H9 (cell line): ENCODE results near the gene MCF2L. TPM values are rescaled to one million over a fixed set of nuclear protein-coding genes. Genes with fewer than 3 reads are reported as not detected.

Source experiments
- DNase-seq: peaks from one replicate; pipeline ENCODE4 v3.0.0-alpha.2; 2017
- H2AFZ ChIP-seq: one replicate; pipeline ENCODE4 v1.6.1; 2013; ENCODE audit warnings: mild to moderate bottlenecking, low read length, control low read depth, moderate library complexity
- H2AK5ac ChIP-seq: 2 replicates; pipeline ENCODE4 v1.6.1; 2013; ENCODE audit warnings: low read length, control low read depth, mixed read lengths; ENCODE audit not compliant: insufficient read length
- H2BK120ac ChIP-seq: one replicate; pipeline ENCODE4 v1.6.1; 2013; ENCODE audit warnings: low read depth, mild to moderate bottlenecking, low read length, control low read depth, inconsistent platforms; ENCODE audit not compliant: poor library complexity, severe bottlenecking
- H2BK12ac ChIP-seq: 2 replicates; pipeline ENCODE4 v1.6.1; 2013; ENCODE audit warnings: low read length, control low read depth, mixed read lengths, low read depth; ENCODE audit not compliant: insufficient read length
- H2BK15ac ChIP-seq: 2 replicates; pipeline ENCODE4 v1.6.1; 2013; ENCODE audit warnings: low read depth, low read length, control low read depth
- H2BK20ac ChIP-seq: one replicate; pipeline ENCODE4 v1.6.1; 2013; ENCODE audit warnings: low read depth, mild to moderate bottlenecking, low read length, control low read depth, inconsistent platforms; ENCODE audit not compliant: poor library complexity, severe bottlenecking
- H2BK5ac ChIP-seq: 2 replicates; pipeline ENCODE4 v1.6.1; 2013; ENCODE audit warnings: low read length, control low read depth, mixed read lengths; ENCODE audit not compliant: insufficient read length
- H3K14ac ChIP-seq: 2 replicates; pipeline ENCODE4 v1.6.1; 2013; ENCODE audit warnings: low read length, control low read depth; ENCODE audit not compliant: insufficient read depth
- H3K18ac ChIP-seq: 2 replicates; pipeline ENCODE4 v1.6.1; 2013; ENCODE audit warnings: low read depth, mild to moderate bottlenecking, mixed read lengths, low read length, control low read depth; ENCODE audit not compliant: insufficient read length
- H3K23ac ChIP-seq: 2 replicates; pipeline ENCODE4 v1.6.1; 2013; ENCODE audit warnings: low read length, control low read depth, mixed read lengths, low read depth; ENCODE audit not compliant: insufficient read length
- H3K23me2 ChIP-seq: 2 replicates; pipeline ENCODE4 v1.6.1; 2013; ENCODE audit warnings: low read depth, mild to moderate bottlenecking, mixed read lengths, low read length, control low read depth; ENCODE audit not compliant: insufficient read length, poor library complexity, severe bottlenecking
- H3K27ac ChIP-seq: 2 replicates; pipeline ENCODE4 v1.5.1; 2013; ENCODE audit warnings: low read length, control low read depth, mixed read lengths, low read depth; ENCODE audit not compliant: insufficient read length
- H3K27me3 ChIP-seq: 2 replicates; pipeline ENCODE4 v1.6.1; 2013; ENCODE audit warnings: low read length, control low read depth, inconsistent platforms; ENCODE audit not compliant: insufficient read depth
- H3K4ac ChIP-seq: 2 replicates; pipeline ENCODE4 v1.6.1; 2013; ENCODE audit warnings: low read depth, mild to moderate bottlenecking, control low read depth, inconsistent platforms, low read length, moderate library complexity
- H3K4me1 ChIP-seq: 2 replicates; pipeline ENCODE4 v1.6.1; 2013; ENCODE audit warnings: low read length, control low read depth, inconsistent platforms; ENCODE audit not compliant: insufficient read depth
- H3K4me2 ChIP-seq: 2 replicates; pipeline ENCODE4 v1.6.1; 2013; ENCODE audit warnings: low read length, control low read depth, mixed read lengths; ENCODE audit not compliant: insufficient read length, insufficient read depth
- H3K56ac ChIP-seq: 2 replicates; pipeline ENCODE4 v1.6.1; 2013; ENCODE audit warnings: low read depth, mild to moderate bottlenecking, mixed read lengths, low read length, control low read depth; ENCODE audit not compliant: insufficient read length
- H3K79me1 ChIP-seq: 2 replicates; pipeline ENCODE4 v1.6.1; 2013; ENCODE audit warnings: low read depth, mild to moderate bottlenecking, moderate library complexity, low read length, control low read depth, inconsistent platforms; ENCODE audit not compliant: insufficient read depth, poor library complexity, severe bottlenecking
- H3K79me2 ChIP-seq: 2 replicates; pipeline ENCODE4 v1.6.1; 2013; ENCODE audit warnings: low read length, control low read depth, inconsistent platforms; ENCODE audit not compliant: insufficient read depth
- H3K9ac ChIP-seq: 2 replicates; pipeline ENCODE4 v1.6.1; 2013; ENCODE audit warnings: low read length, control low read depth, mixed read lengths; ENCODE audit not compliant: insufficient read length; ENCODE audit errors: extremely low read depth
- H3K9me3 ChIP-seq: one replicate; pipeline ENCODE4 v1.6.1; 2013; ENCODE audit warnings: low read depth, low read length, inconsistent platforms; ENCODE audit not compliant: control insufficient read depth
- H3T11ph ChIP-seq: one replicate; pipeline ENCODE4 v1.6.1; 2013; ENCODE audit warnings: mild to moderate bottlenecking, low read length, control low read depth, inconsistent platforms
- H4K20me1 ChIP-seq: one replicate; pipeline ENCODE4 v1.6.1; 2013; ENCODE audit not compliant: control insufficient read depth, insufficient read length, insufficient read depth
- H4K5ac ChIP-seq: 2 replicates; pipeline ENCODE4 v1.6.1; 2013; ENCODE audit warnings: low read depth, mild to moderate bottlenecking, mixed read lengths, low read length, control low read depth; ENCODE audit not compliant: insufficient read length
- H4K8ac ChIP-seq: replicated peaks from 2 replicates; pipeline ENCODE4 v1.6.1; 2013; ENCODE audit warnings: low read length, control low read depth, mixed read lengths, low read depth; ENCODE audit not compliant: insufficient read length
- H4K91ac ChIP-seq: 2 replicates; pipeline ENCODE4 v1.6.1; 2013; ENCODE audit warnings: low read depth, mild to moderate bottlenecking, moderate library complexity, mixed read lengths, low read length, control low read depth; ENCODE audit not compliant: insufficient read length
- H3K27ac Mint-ChIP-seq, 3 experiments: 2 replicates in 2 of 3; 3 replicates in 1 of 3; pipeline ENCODE4 v1.8.0; 2020 to 2021; ENCODE audit warnings: mixed read lengths in 3 of 3, mild to moderate bottlenecking in 1 of 3, moderate library complexity in 1 of 3
- H3K27me3 Mint-ChIP-seq: 2 replicates; pipeline ENCODE4 v1.8.0; 2021; ENCODE audit warnings: low read depth, mild to moderate bottlenecking, moderate library complexity, mixed read lengths
- H3K36me3 Mint-ChIP-seq, 3 experiments: 2 replicates in 2 of 3; 3 replicates in 1 of 3; pipeline ENCODE4 v1.8.0; 2020 to 2021; ENCODE audit warnings: low read depth in 3 of 3, mixed read lengths in 3 of 3; ENCODE audit not compliant: insufficient read depth in 1 of 3
- H3K4me1 Mint-ChIP-seq, 2 experiments: 2 replicates each; pipeline ENCODE4 v1.8.0; 2020; ENCODE audit warnings: mixed read lengths in 2 of 2
- H3K4me3 Mint-ChIP-seq, 2 experiments: 2 replicates in 1 of 2; 3 replicates in 1 of 2; pipeline ENCODE4 v1.8.0; 2020 to 2021; ENCODE audit warnings: mild to moderate bottlenecking in 2 of 2, mixed read lengths in 2 of 2, moderate library complexity in 1 of 2
- H3K9me3 Mint-ChIP-seq, 2 experiments: 2 replicates in 1 of 2; 3 replicates in 1 of 2; pipeline ENCODE4 v1.8.0; 2020; ENCODE audit warnings: mild to moderate bottlenecking in 2 of 2, mixed read lengths in 2 of 2, moderate library complexity in 1 of 2
- WGBS: extraction: QIAGEN DNeasy Blood & Tissue Kit; methylation state at CpG from one replicate; pipeline ENCODE4 v1.1.7; 2013; ENCODE audit warnings: missing lambda C conversion rate, low lambda C conversion rate, mixed read lengths; ENCODE audit not compliant: insufficient read length; ENCODE audit errors: extremely low coverage; 5-methylcytosine and 5-hydroxymethylcytosine counted together
- total RNA-seq: library from RNA; stranded (reverse); gene quantifications from 2 replicates; pipeline ENCODE4 v1.2.1, GENCODE V29; 2021
- TF ChIP-seq, protein P1 (sequence below): fragments of 200-600 bp; sonication (generic); conservative IDR thresholded peaks from 3 replicates; pipeline ENCODE4 v1.8.0; 2021; ENCODE audit warnings: antibody characterized with exemption, mild to moderate bottlenecking

MCF2L gene
- total RNA-seq, 1 experiment from 2014 or later, result 18.5 TPM

DNA sequence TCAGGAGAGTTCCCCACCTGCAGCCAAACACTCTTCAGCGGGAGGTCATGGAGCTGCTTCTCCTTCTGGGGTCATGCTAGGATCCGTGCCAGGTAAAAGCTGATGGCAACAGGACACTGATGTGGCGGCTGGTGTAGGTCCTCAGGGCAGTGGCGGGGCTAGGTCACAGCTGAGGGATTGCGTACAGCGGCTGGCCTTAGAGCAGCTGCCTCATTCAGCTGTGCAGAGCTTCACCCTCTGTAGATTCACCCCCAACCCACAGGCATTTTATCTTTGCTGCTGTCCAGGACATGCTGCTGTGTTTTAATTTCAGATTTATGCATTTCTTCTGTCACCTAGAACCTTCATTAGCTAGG is 2.3 kb downstream of the MCF2L start:
- Histone ChIP-seq H3T11ph (no peak overlapping the region), H4K8ac (no peak overlapping the region), H3K9me3 (no peaks in the 10 kb centered on the region), H3K23me2 (peaks cover 8% of the 10 kb centered on the region), H3K23ac (no peak overlapping the region), H3K18ac (no peak overlapping the region), H2BK20ac (no peak overlapping the region), H4K91ac (no peak overlapping the region), H3K56ac (no peak overlapping the region), H2BK120ac (no peak overlapping the region), H3K27me3 (no peaks in the 10 kb centered on the region; the same call in 1 of the 2 replicates), H2BK12ac (no peak overlapping the region), H3K27ac (no peak overlapping the region), H2AFZ (no peak overlapping the region), H4K20me1 (no peaks in the 10 kb centered on the region), H2AK5ac (no peak overlapping the region), H3K79me2 (no peaks in the 10 kb centered on the region), H3K4me2 (no peak overlapping the region), H3K79me1 (no peaks in the 10 kb centered on the region), H3K4me1 (no peaks in the 10 kb centered on the region), H3K9ac (no peak overlapping the region), H4K5ac (no peak overlapping the region), H2BK5ac (no peak overlapping the region), H3K14ac (no peak overlapping the region), H3K4ac (no peak overlapping the region), H2BK15ac (no peak overlapping the region)
- TF ChIP-seq, protein P1, sequence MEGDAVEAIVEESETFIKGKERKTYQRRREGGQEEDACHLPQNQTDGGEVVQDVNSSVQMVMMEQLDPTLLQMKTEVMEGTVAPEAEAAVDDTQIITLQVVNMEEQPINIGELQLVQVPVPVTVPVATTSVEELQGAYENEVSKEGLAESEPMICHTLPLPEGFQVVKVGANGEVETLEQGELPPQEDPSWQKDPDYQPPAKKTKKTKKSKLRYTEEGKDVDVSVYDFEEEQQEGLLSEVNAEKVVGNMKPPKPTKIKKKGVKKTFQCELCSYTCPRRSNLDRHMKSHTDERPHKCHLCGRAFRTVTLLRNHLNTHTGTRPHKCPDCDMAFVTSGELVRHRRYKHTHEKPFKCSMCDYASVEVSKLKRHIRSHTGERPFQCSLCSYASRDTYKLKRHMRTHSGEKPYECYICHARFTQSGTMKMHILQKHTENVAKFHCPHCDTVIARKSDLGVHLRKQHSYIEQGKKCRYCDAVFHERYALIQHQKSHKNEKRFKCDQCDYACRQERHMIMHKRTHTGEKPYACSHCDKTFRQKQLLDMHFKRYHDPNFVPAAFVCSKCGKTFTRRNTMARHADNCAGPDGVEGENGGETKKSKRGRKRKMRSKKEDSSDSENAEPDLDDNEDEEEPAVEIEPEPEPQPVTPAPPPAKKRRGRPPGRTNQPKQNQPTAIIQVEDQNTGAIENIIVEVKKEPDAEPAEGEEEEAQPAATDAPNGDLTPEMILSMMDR, result no peak
- no peak overlapping the region for H3K27ac Mint-ChIP-seq
- H3K27me3 Mint-ChIP-seq, result peaks cover 33% of the 10 kb centered on the region
- peaks cover 0 to 7% (median 3%) of the 10 kb centered on the region in 3 experiments; a peak in 4 of 7 replicates for H3K36me3 Mint-ChIP-seq
- DNase-seq, result no peak
- peaks cover 10 to 12% of the 10 kb centered on the region in 2 experiments for H3K4me1 Mint-ChIP-seq
- H3K9me3 Mint-ChIP-seq, result peaks cover 9 to 14% of the 10 kb centered on the region in 2 experiments; a peak in 4 of 5 replicates
- no CpG with 5 or more reads among the region's 6 CpGs for WGBS
- no peak overlapping the region for H3K4me3 Mint-ChIP-seq
